HG03103 (cell line): ENCODE measurements around the gene KCNV2.
A peak's percentile ranks its signal among the peaks of the same experiment; 100 is the strongest.
"Not testable (repeated sequence)": the region's sequence is repeated elsewhere in the genome, so short reads cannot be mapped to it uniquely, and the experiment has no call there.

Source experiments
- ATAC-seq: cut with Tn5 transposase; IDR thresholded peaks from one replicate; pipeline ENCODE4 v1.9.1; 2021; ENCODE audit warnings: low read depth; ENCODE audit not compliant: unreplicated experiment

KCNV2 gene

DNA sequence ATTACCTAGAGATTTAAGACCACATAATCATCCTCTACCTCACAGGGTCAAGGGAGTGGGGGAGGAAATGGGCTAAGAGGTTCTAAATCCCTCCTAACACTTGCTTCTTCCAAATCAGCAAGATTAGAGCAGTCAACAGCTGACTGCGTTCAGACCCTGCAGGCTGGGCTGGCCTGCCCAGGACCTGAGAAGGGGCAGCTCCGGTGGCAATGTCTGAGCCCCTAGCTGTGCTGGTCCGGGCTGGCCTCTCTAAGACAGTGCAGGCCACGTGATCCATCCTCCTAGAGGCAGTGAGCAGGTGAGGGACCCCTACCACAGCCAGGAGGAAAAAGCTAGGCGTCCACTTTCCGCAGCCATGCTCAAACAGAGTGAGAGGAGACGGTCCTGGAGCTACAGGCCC lies at the start of gene KCNV2:
TSS of gene KCNV2 (plus strand) at position 126 of the 400 bp plus-strand sequence. CDS start at position 356, 230 bp downstream.
- no peak for ATAC-seq

DNA sequence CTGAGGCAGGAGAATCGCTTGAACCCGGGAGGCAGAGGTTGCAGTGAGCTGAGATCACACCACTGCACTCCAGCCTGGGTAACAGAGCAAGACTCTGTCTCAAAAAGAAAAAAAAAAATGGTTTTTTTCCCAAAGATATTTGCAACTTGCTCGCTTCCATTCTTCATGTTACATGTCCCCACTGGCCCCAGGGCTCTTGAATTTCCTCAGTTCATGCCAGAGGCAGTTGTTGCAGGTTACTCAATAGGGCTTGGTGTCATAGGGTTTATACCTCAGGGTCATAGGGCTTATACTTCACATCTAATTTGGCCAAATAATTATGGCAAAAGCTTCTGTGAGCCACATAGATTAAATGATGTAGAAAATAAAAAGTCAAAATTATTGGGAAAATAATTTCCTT lies 44.1 kb upstream of the KCNV2 start:
- ATAC-seq: no peak

DNA sequence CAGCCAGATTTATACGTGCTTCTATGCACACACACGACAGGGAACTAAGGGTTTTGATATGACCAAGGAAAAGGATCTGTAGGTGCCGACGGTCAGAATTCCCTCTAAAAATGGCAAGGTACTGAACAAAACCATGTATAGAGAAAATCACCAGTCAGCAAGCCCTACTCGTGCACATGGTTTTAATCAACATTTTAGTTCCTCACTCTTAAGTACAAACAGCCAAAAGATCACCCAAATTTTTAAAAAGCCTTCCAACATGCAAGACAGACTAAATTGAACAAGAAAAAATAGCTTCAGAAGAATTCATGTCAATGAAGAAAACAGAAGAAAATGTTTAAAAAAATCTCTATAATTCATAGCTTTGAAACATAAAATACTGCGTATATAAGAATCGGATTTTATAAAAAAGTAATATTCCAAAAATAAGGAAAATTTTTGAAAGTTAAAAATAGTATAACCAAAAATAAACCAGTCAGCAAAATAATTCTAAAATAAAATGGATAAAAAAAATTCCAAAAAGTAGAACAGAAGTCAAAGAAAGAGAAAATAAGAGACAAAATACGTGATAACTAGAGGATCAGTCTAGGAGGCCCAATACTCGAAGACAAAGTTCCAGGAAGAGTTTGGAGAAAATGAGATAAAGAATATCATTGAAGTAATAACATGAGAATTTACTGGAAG lies 43.0 kb upstream of the KCNV2 start:
- no peak for ATAC-seq

DNA sequence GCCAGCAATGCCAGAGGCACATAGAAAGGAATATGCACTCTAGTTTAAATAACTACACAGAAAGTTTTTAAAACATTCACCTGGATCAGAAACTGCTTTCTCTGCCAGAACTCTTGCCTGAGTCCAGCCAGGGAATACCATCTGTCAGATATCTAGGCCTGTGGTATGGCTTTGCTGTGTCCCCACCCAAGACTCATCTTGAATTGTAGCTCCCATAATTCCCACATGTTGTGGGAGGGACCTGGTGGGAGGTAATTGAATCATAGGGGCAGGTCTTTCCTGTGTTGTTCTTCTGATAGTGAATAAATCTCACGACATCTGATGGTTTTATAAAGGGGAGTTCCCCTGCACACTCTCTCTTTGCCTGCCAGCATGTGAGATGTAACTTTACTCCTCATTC lies 41.5 kb upstream of the KCNV2 start:
- ATAC-seq: no peak

DNA sequence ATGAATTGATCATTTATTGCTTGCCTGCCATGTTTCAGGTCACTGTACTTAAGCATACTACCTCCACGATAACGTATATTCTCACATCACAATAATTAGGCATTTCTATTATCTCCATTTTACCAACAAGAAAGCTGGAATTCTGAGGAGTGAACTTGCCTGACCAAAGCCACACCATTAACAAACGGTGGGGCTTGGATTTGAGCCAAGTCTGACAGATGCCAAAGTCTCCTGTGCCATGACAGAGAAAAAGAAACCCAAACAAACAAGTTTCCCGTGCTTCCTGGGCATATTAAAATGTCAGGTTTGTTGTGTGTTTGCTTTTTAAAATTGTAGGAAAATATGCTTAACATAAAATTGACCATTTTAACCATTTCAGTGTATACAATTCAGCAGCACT lies 40.8 kb upstream of the KCNV2 start:
- ATAC-seq: no peak

GRCh38 chr9:2677915-2678889 lies 39.1 kb upstream of the KCNV2 start:
- no peak for ATAC-seq

DNA sequence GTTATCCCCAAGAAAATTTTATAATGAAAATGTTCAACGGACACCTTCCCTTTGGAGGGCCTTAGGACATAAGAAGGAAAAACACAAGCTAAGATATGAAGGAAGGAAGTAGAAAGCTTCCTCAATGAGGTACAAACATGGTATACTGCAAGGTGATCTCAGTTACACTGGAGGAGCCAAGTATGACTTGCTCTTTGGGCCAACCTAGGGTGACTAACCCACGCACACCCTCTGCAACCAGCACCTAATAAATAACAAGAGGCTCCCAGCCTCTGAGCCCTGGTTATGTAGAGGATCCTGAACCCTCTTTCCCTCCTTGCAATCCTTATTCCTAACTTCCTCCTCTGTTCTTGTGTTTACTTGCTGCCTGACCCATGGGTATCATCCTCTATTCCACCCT lies 38.3 kb upstream of the KCNV2 start:
- ATAC-seq: no peak

DNA sequence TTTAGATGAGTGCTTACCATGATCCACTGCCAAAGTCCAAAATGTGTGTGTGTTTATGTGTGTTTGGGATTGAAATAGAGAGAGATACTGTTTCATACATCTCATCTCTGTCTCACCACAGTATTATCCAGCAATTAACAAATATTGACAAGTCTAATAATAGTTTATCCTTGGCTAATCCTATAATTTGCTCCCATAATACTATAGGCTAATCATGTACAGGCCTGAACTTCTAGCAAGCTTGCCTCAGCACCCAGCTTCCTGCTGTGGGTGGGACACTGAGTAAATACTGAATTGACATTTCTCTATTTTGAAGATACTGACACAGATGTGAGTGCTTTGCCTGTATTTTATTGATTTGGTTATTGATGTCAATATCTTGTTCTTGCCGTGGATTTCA lies 35.3 kb upstream of the KCNV2 start:
- no peak for ATAC-seq

DNA sequence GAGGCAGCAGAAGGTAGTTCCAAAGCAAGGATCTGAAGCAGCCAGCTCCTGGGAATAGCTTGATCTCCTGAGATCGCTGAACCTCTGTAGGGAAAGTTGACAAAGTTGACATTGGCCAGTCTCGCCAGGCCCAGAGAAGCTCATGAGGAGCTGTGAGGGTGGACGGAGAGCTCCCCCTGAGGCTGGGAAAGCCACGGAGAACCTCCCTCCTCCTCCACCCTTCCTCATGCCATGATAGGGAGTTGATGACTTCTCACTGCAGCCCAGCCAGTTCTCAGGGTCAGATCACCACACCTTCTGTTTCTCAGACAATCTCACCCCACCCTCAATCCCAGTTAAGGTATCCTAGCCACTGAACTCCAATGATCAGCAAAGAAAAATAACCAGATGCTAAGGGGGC lies 30.4 kb upstream of the KCNV2 start:
- ATAC-seq: no peak

DNA sequence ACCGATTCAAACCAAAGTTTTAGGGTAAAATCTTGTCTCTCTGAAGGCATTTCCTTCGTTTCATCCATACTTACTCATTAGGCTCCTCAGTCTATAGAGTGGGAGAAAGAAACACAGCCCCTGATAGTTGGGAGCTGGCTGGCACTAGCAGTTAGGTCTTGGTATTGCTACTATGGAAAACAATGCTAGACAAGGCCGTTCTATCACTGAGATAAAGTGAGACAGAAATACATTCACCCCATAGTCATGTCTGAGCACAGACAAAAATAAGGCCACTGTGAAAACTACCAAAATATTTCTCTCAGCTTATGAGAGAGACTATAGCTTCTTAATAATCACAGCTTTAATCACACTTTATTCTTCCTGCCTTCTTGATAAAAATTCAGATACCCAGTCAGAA lies 28.7 kb upstream of the KCNV2 start:
- no peak for ATAC-seq

DNA sequence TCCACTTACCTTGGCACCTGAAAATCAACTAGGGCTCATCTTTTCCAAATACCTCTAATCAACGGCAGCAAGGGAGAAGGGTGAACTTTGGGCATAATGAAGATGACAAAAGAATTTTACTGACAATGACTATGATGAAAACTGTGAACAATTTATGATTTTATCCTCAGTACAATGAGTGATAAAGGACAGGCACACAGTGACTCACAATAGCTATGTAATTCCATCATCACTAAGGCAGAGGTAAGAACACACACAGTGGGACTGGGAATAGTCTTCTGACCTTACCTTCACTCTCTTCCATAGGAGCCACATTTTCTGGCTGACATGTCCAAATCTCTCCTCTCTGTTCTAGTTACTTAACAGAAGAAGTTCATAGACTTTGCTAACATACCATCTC lies 26.1 kb upstream of the KCNV2 start:
- ATAC-seq: no peak

- ATAC-seq: no peak
Measured at GRCh38 chr9:2691626-2692025, 25.7 kb upstream of the KCNV2 start.

GRCh38 chr9:2693056-2693455 lies 24.3 kb upstream of the KCNV2 start:
- ATAC-seq: no peak

GRCh38 chr9:2697492-2697891 lies 19.8 kb upstream of the KCNV2 start:
- peak; percentile 97 for ATAC-seq

GRCh38 chr9:2700398-2700797 lies 16.9 kb upstream of the KCNV2 start:
- no peak for ATAC-seq

DNA sequence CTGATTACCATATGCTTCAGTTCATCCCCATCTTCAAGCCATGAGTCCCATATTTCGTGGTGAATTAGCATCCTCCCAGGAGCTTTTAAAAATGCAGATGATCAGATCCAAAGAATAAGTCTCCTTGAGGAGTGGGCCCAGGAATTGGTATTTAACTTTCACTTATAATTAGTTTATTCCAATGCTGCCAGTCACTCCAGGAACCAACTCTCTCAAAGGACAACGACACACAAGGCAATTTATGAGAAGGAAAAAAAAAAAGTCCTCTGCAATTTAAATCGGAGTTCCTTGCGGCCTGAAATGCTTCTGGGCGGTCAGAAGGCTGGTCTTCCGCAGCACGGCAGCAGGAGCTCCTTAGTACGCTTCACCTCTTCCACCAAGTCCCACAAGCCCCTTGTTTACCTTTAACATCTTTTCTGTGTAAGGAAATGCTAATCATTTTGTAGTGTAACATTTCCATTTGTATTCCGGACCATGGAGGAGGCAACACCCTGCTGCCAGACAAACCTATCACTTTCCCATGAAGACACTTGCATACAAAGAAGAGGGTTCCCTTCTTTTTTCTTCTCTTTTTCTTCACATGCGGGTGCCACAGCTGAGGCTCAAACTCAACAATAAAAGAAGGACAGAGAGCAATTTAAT lies 16.3 kb upstream of the KCNV2 start:
- no peak for ATAC-seq

- peak; percentile 65 for ATAC-seq
Measured at GRCh38 chr9:2704504-2704903, 12.8 kb upstream of the KCNV2 start.

DNA sequence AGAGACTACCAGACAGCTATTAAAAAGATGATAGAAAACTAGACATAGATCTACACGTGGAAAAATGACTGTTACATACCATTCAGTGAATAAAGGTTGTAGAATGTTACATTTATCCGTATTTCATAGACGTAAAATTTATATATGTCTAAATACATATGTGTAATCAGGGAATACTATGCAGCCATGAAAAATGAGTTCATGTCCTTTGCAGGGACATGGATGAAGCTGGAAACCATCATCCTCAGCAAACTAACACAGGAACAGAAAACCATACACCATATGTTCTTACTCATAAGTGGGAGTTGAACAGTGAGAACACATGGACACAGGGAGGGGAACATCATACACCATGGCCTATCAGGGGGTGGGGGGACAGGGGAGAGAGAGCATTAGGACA lies 10.1 kb upstream of the KCNV2 start:
- not testable (repeated sequence) for ATAC-seq

DNA sequence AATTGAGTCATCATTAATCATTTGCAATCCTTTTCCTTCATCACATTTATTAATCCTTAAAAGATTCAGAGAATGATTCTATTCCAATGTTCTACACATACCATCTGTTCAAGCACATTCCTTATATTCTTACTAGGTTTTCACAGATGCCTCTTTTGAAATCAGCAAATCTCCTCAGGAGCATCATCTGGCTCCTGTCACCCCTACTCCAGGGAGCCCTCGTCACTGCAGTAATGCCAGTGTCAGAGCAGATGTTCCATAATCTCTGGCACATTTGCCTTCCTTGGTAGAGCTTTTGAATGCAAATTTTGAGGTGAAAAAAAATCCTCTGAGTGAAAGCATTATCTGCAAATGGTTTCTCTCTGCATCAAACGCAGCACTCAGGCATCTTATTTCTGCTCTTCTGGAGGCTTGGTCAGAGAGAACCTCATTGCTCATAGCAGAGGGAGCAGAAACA lies 7.6 kb upstream of the KCNV2 start:
- ATAC-seq: no peak

DNA sequence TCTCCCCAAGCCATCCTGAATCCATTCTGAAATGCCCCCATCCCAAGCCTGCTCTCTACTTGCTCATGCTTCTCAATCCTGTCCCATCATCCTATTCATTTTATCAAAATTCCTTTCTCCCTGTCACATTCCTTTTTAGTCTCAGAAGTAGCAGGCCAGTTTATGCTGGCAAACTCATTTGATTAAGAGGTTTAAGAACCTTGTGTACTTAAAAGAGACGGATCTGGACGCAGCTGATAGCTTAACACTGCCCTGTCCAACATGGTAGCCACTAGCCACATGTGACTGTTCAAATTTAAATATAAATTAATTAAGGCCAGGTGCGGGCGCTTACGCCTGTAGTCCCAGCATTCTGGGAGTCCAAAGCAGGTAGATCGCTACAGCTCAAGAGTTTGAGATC lies 5.6 kb upstream of the KCNV2 start:
- no peak for ATAC-seq

GRCh38 chr9:2718001-2718697 lies 839 bp downstream of the KCNV2 start:
- no peak for ATAC-seq
